Neural cell (in vitro differentiated cells): ENCODE data around the gene MXI1. TPM values are rescaled to one million over a fixed set of nuclear protein-coding genes. Genes with fewer than 3 reads are reported as not detected.

ENCODE experiments used
- H2AFZ ChIP-seq: fragments of 200-600, 300-800 bp; sonication (generic), shearing (Covaris generic); 2 replicates; pipeline ENCODE4 v1.6.0; 2014; ENCODE audit warnings: low read depth, mild to moderate bottlenecking, antibody characterized with exemption, low read length, moderate library complexity
- H3F3A ChIP-seq: fragments of 200-600 bp; shearing (Covaris generic); 2 replicates; pipeline ENCODE4 v1.6.1; 2016; ENCODE audit warnings: mild to moderate bottlenecking, moderate library complexity, mixed read lengths, antibody characterized with exemption, low read length; ENCODE audit not compliant: insufficient read depth, poor library complexity, severe bottlenecking
- H3K27ac ChIP-seq: fragments of 200-600, 300-800 bp; sonication (generic), shearing (Covaris generic); 2 replicates; pipeline ENCODE4 v1.5.1; 2014; ENCODE audit warnings: mild to moderate bottlenecking, low read length, moderate library complexity
- H3K27me3 ChIP-seq: fragments of 300-800, 200-600 bp; sonication (generic), shearing (Covaris generic); 2 replicates; pipeline ENCODE4 v1.6.0; 2014; ENCODE audit warnings: mild to moderate bottlenecking, low read depth, low read length, moderate library complexity; ENCODE audit not compliant: insufficient read depth
- H3K36me3 ChIP-seq: fragments of 300-800, 200-600 bp; sonication (generic), shearing (Covaris generic); 2 replicates; pipeline ENCODE4 v1.5.1; 2014; ENCODE audit warnings: mild to moderate bottlenecking, antibody characterized with exemption, low read length, moderate library complexity; ENCODE audit not compliant: insufficient read depth
- H3K4me2 ChIP-seq: fragments of 300-800, 200-600 bp; sonication (generic), shearing (Covaris generic); 2 replicates; pipeline ENCODE4 v1.6.0; 2014; ENCODE audit warnings: mild to moderate bottlenecking, low read length
- H3K4me3 ChIP-seq: fragments of 300-800, 200-600 bp; sonication (generic), shearing (Covaris generic); 2 replicates; pipeline ENCODE4 v1.5.1; 2014; ENCODE audit warnings: mild to moderate bottlenecking, low read length, moderate library complexity
- H3K79me2 ChIP-seq: fragments of 200-600 bp; shearing (Covaris generic); replicated peaks from 2 replicates; pipeline ENCODE4 v1.6.0; 2014; ENCODE audit warnings: mild to moderate bottlenecking, low read length, moderate library complexity; ENCODE audit not compliant: insufficient read depth
- H3K9ac ChIP-seq: fragments of 300-800, 200-600 bp; sonication (generic), shearing (Covaris generic); 2 replicates; pipeline ENCODE4 v1.6.1; 2016; ENCODE audit warnings: mild to moderate bottlenecking, low read length, mixed read lengths
- H3K9me2 ChIP-seq: fragments of 200-600 bp; shearing (Covaris generic); 2 replicates; pipeline ENCODE4 v1.6.1; 2016; ENCODE audit warnings: mild to moderate bottlenecking, low read length, mixed read lengths; ENCODE audit not compliant: insufficient read depth
- H3K9me3 ChIP-seq: fragments of 200-600, 300-800 bp; sonication (generic), shearing (Covaris generic); 2 replicates; pipeline ENCODE4 v1.6.1; 2016; ENCODE audit warnings: mild to moderate bottlenecking, mixed run types, low read length, moderate library complexity, mixed read lengths
- H4K20me1 ChIP-seq: fragments of 200-600 bp; shearing (Covaris generic); 2 replicates; pipeline ENCODE4 v1.6.1; 2016; ENCODE audit warnings: mild to moderate bottlenecking, mixed run types; ENCODE audit not compliant: insufficient read depth
- CTCF ChIP-seq: fragments of 450-650 bp; IDR thresholded peaks from 2 replicates; pipeline ENCODE4 v1.5.1; 2014; ENCODE audit warnings: antibody characterized with exemption, mild to moderate bottlenecking, moderate library complexity; ENCODE audit not compliant: poor library complexity, severe bottlenecking
- EP300 ChIP-seq: fragments of 450-650 bp; conservative IDR thresholded peaks from 2 replicates; pipeline ENCODE4 v1.6.1; 2014; ENCODE audit warnings: antibody characterized with exemption, mild to moderate bottlenecking, moderate library complexity; ENCODE audit not compliant: poor library complexity, severe bottlenecking
- EZH2 ChIP-seq: fragments of 200-600, 300-800 bp; shearing (Covaris generic), sonication (generic); IDR thresholded peaks from 2 replicates; pipeline ENCODE4 v1.6.1; 2014; ENCODE audit warnings: antibody characterized with exemption, low read length, borderline replicate concordance, mild to moderate bottlenecking; ENCODE audit not compliant: insufficient read depth, poor library complexity, severe bottlenecking
- MXI1 ChIP-seq: fragments of 450-650 bp; conservative IDR thresholded peaks from 2 replicates; pipeline ENCODE4 v1.6.1; 2014; ENCODE audit warnings: antibody characterized with exemption, mild to moderate bottlenecking; ENCODE audit not compliant: poor library complexity, severe bottlenecking
- POLR2AphosphoS5 ChIP-seq: IDR thresholded peaks from 2 replicates; pipeline ENCODE4 v1.6.1; 2012
- RAD21 ChIP-seq: fragments of 450-650 bp; conservative IDR thresholded peaks from 2 replicates; pipeline ENCODE4 v1.6.1; 2014; ENCODE audit warnings: antibody characterized with exemption, mild to moderate bottlenecking, moderate library complexity
- REST ChIP-seq: IDR thresholded peaks from 2 replicates; pipeline ENCODE4 v1.6.1; 2012; ENCODE audit warnings: borderline replicate concordance
- SMC3 ChIP-seq: fragments of 450-650 bp; conservative IDR thresholded peaks from 2 replicates; pipeline ENCODE4 v1.6.1; 2014; ENCODE audit warnings: antibody characterized with exemption, mild to moderate bottlenecking, moderate library complexity; ENCODE audit not compliant: poor library complexity
- TAF1 ChIP-seq: IDR thresholded peaks from 2 replicates; pipeline ENCODE4 v1.6.1; 2012; ENCODE audit warnings: low read depth
- polyA plus RNA-seq: library from polyadenylated mRNA; depleted of rRNA; stranded (reverse); fragments of >200 nt; gene quantifications from 2 replicates; pipeline ENCODE4 v1.2.3, GENCODE V29; 2014

Gene MXI1
- polyA plus RNA-seq, 1 donor from 2014 or later = 69.5 TPM

- no peaks in the 10 kb centered on the region for H3K36me3 ChIP-seq
- no peak overlapping the region for H3K4me2 ChIP-seq
- H4K20me1 ChIP-seq = no peaks in the 10 kb centered on the region
- H2AFZ ChIP-seq = no peak overlapping the region
- peaks cover 16% of the 10 kb centered on the region for H3K79me2 ChIP-seq
- no peaks in the 10 kb centered on the region for H3K9me2 ChIP-seq
- no peak overlapping the region for H3K9ac ChIP-seq
- no peaks in the 10 kb centered on the region for H3K9me3 ChIP-seq
- no peak for TF ChIP-seq CTCF
- TF ChIP-seq TAF1 = no peak
- no peak for TF ChIP-seq EZH2
- TF ChIP-seq SMC3 = no peak
- no peak for TF ChIP-seq POLR2AphosphoS5
- TF ChIP-seq REST = no peak
- TF ChIP-seq EP300 = no peak
- TF ChIP-seq MXI1 = no peak
- TF ChIP-seq RAD21 = no peak
- H3F3A ChIP-seq = no peaks in the 10 kb centered on the region
- H3K4me3 ChIP-seq = no peak overlapping the region
- no peak overlapping the region for H3K27ac ChIP-seq
- H3K27me3 ChIP-seq = no peaks in the 10 kb centered on the region
Measured at GRCh38 chr10:110203500-110204455, 3.6 kb upstream of the MXI1 start.

- Histone ChIP-seq H3K9me2 (no peaks in the 10 kb centered on the region), H4K20me1 (no peaks in the 10 kb centered on the region), H3K36me3 (no peaks in the 10 kb centered on the region), H3K4me2 (no peak overlapping the region), H2AFZ (no peak overlapping the region), H3K79me2 (peaks cover 24% of the 10 kb centered on the region), H3K27me3 (no peaks in the 10 kb centered on the region), H3K9ac (no peak overlapping the region), H3F3A (no peaks in the 10 kb centered on the region), H3K9me3 (no peaks in the 10 kb centered on the region), H3K27ac (no peak overlapping the region), H3K4me3 (no peak overlapping the region)
- TF ChIP-seq EP300 (no peak), POLR2AphosphoS5 (no peak), REST (no peak), EZH2 (no peak), TAF1 (no peak)
Measured at GRCh38 chr10:110205051-110205675, 2.2 kb upstream of the MXI1 start.
